GM19193 (cell line): ENCODE data around the gene PCAT6.

Source experiments
- POLR2A ChIP-seq: IDR thresholded peaks from 4 replicates; pipeline ENCODE4 v1.6.1; 2011; ENCODE audit not compliant: insufficient read depth, insufficient read length; ENCODE audit errors: extremely low read depth

PCAT6 gene

DNA sequence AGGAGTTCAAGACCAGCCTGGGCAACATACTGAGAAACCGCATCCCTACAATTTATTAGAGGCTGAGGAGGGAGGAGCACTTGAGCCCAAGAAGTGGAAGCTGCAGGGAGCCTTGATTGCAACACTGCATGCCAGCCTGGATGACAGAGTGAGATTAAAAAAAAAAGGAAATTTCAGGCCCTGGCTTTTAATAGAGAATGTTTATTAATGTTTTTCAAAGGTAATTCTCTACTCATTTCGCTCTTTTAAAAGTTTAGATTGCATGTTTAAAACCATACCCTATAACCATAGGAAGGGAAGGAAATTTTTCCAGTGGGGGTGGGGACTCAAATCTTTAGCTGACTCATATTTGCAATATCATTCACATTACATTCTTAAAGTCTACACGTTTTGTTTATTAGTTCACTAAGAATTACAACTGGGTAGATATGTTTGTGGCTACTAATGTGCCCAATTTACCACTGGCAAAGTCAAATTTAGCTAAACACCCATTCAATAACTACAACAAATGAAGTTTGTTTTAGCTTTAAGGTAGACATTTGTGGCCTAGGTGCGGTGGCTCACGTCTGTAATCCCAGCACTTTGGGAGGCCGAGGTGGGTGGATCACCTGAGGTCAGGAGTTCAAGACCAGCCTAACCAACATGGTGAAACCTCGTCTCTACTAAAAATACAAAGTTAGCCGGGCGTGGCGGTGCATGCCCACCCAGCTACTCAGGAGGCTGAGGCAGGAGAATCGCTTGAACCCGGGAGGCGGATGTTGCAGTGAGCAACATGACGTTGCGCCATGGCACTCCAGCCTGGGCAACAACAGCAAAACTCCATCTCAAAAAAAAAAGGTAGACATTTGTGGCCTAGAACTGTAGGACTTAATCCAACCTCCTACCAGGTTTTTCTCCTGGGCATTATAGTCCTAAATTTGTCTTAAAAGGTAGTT, 7.5 kb upstream of the PCAT6 start:
- no peak for TF ChIP-seq POLR2A

DNA sequence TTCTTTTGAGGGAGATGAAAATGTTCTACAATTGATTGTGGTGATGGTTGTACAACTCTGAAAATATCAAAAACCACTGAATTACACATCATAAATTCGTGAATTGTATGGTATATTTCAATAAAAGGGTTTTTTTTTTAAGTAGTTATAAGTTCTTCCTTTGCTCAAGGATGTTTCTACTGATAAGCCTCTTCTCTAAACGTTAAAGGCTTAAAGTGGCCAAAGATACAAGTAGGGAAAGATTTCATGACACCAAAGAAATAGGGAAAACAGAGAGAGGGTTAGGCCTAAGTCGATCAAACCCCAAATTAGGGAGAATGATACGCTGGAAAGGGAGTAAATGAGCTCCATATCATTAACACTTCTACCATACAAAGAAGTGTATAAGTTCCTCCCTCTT, 6.6 kb upstream of the PCAT6 start:
- no peak for TF ChIP-seq POLR2A

DNA sequence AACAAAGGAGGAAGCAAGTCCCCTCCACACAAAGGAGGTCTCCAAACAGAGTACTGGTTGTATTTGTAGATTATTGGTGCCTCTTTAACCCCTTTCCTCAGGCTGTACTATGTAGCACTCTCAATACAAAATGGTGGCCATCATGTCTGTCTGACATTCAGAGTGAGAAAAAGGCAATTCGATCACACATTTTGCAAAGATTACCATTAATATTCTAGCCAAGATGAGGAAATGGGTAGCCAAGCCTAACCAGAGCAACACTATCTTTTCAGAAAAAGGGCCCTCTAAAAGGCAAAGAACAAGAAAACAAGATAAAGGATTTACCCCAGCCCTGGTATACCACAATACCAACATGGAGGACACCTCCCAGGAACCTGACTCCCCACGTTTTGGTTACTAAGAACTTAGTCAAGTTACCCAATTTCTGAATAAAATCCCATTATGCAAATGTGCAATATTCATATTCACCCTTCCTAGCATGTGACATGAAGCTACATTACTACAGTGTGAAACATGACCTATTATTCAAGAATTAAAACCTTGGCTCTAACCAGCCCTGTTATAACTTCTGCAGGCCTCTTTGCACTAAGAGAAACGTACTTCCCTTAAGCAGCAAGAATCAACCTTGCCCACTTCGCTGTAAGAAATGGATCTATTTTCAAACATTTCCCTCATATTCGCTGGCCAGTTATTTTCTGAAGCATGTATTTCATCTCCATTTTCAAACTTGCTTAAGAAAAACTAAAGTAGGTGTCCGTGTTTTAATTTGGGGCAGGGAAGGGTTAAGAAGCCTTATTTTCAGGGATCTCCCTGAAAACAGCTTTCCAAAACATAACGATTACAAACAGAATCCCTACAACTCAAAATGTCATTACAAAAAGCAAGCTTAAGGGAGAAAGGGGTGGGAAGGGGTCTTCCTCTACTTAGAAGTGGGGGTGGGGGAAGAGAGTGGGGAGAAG, 4.6 kb upstream of the PCAT6 start:
- TF ChIP-seq POLR2A: no peak

DNA sequence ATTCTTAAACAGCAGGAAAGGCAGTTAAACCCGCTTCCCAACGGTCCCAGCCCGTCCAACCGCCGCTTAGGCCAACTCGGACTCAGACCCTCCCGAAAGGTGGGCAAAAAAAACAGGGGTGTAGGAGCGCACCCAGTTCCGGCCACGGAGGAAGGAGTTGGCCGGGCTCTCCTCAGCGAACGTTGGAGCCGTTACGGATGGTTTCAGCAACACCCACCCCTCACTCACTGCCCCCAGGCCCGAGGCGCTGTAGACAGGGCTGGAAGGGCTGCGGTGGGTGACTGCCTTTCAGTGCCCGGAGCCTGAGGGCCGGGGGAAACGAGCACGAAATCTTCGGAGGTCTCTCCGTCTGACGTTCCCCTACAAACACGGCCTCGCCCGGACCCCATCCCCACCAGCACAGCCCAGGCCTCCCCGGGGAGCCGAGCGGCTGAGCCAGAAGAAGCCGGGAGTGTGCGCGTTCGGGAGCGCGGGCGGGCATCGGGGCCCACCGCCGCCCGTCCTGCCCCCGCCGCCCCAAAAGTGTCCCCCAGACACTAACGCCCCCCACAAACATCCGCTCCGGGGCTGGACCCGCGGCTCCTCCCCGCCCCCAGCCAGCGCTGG, 3.8 kb upstream of the PCAT6 start:
- TF ChIP-seq POLR2A: no peak

DNA sequence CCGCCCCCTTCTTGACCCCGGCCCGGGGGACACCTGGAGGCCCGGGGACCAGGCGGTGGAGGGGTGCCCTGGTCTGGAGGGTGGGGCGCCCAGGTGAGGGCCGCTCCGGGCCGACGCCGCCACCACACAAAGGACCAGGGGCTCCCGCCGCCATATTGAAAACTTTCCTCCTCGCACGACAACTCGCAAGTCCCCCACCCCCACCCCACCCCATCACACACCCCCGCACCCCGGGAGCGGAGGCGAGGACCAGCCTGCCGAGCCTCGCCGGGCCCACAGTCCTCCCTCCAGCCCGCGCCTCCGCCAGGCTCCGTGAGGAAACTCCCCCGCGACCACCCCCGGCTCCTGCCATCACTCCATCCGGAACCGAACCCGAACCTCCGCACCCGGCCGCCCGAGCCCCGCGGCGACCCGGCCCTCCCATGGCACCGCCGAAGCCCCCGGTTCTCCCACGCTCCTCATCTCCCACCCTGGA, 3.3 kb upstream of the PCAT6 start:
- TF ChIP-seq POLR2A: no peak

DNA sequence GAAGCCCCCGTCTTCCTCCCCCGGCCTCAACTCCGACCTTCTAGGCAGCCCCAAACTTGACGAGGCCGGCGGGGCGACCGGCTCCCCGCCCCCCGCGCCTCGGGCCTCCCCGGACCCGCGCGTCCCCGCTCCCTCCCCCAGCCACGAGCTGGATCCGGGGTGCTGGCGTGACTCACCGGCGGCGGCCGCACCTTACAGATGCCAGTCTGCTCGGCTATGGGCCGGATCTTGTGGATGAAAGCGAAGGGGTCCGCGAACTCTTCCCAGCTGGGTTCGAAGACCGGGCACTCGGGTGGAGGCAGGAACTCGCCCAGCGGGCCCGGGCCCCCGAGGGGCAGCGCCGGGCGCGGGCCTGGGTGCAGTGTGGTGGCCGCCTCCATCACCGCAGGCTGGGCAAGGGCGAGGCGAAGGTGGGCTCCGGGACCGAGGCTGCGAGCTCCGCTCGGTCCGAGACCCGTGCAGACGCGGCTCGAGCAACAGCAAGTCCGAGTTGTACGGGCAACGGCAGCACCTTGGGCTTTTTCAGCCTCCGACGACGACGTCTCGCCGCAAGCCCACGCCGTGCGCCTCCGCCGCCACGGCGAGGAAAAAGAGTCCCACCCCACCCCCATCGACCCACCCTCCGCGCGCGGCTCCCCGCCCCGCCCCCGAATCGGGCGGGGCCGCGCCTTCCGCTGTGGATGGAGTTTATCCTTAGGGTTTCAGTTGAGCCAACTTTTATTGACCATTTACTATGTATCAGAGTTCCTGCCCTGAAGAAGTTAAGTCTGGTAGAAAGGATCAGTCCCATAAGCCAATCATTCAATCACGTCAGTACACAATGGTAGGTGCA, 2.6 kb upstream of the PCAT6 start, which contains the start of gene KDM5B:
KDM5B (minus strand) TSS at position 496 of the 832 bp plus-strand sequence; CDS start at position 380, 116 bp downstream.
- peak; percentile 69 for TF ChIP-seq POLR2A

DNA sequence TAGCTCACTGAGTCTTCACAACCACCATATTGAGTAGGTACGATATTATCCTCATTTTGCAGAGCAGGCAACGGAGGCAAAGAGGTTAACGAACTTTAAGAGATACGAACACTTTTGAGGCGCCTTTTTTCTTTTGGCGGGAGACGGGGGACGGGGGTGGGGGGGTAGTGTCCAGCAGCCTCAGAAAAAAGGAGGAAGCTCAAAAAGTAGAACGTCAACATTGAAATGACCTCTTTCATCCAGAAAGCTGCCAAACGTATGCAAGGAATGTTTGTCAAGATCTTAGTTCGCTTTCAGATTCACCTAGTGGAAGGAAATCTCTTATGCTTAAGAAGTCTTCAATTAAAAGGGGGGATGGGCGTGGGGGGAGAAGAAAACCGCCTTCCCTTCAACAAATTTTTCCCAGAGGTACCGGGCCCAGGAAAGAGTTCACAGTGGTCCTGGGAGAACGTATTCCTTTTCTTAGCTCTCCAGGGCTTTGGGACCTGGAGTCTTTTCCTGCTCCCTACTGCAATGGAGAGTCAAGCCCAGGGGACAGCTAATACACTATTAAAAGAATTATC, 1.1 kb upstream of the PCAT6 start:
- no peak for TF ChIP-seq POLR2A

DNA sequence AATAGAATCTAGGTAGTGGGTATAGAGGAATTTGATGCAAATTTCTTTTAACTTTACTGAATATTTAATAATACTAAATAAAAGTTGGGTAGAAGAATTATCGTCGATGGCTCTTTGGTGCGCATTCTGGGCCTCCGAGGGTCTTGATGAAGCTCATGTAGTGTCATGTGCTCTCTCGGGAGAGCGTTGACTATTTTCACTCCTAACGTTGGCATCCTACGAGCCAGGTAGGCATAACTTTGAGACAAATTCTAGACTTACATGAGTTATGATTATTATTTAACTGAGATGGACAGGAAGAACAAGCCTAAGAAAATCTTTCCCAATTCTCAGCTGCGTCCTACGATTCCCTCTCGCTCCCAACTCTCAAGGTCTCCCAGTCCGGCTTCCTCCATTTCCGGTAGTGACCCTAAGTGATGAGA, 550 bp upstream of the PCAT6 start:
- TF ChIP-seq POLR2A: no peak

DNA sequence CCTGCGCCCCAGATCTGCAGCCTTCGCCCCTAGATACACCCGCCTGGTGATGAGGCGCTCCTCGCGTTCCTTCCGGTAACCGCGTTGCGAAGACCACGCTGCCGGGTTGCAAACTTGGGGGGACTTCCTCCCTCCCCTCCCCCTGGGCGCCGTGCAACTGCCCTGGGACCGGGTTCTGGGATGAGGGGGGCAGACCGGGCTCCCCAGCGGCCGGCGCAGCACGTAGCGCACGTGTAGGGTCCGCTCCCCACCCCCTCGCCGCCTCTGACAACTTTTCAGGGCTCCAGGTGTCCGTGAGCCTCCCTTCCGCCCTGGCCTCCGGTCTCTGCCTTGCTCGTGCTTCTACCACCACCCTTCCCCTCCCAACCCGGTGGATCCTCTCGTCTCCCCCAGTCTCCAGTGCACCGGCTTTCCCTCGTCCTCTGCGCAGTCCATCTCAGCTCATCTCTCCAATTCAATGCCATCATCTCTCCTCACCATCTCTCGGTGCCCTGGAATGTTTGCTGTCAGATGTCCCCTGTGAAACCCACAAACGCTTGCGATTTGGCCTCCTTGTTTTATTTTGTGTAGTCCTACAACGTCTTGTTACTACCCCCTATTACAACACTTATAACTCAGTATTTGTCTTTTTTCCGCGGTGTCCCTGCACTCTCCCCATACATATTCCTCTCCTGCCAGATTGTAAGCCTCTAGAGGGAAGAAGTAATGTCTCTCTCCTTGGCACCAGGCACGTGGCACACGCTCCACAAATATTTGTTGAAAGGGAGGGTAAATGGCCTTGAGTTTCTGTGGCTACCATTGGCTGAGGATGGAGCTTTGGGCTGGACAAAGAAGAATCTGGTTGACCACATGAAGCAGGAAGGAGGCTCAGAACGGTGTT, 782 bp downstream of the PCAT6 start:
- TF ChIP-seq POLR2A: no peak

DNA sequence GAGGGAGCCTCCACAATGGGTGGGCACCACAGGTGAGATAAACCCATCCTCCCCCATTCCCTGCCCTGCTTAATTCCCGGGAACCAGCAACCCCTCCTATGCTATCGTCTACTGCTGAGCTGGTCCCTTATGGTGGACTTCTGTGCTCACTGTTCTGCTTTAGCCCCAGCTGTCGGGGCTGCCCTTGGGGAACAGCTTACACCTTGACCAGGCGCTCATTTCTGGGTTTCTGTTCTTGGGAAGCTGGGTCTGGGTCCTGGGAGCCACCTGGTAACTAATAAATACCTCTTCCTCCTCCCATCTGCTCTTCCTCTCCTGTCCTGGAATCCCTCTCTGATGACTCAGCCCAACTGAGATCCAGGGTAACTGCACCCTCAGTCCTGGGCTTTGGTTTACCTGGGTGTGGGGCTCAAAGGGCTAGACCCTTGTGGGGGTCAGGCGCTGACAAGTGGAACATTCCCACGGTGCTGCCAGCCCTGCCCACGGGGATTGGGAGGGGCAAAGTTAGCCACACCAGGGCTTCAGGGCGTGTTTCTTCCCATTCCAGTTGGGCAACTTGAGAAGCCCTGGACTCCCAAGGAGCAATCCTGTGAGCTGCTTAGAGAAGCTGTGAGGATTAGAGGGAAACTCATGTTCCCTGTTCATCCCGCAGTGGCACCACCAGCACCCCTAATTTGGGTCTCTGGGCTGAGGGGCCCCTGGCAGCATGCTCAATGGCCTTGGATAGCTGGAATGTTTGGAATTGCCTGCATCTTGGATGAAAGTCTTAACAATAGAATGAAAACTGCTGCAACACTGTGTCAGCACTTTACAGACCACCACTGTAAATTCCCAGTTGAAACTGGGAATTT, 1.6 kb downstream of the PCAT6 start:
- TF ChIP-seq POLR2A: no peak

DNA sequence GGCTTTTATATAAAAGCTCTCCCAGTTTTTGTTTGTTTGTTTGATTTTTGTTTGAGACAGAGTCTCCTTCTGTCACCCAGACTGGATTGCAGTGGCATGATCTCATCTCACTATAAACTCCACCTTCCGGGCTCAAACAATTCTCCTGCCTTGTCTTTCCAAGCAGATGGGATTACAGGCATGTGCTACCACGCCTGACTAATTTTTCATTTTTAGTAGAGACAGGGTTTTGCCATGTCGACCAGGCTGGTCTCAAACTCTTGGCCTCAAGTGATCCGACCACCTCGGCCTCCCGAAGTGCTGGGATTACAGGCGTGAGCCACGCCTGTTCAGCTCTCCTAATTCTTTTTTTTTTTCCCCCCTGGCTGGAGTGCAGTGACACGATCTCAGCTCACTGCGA, 4.4 kb downstream of the PCAT6 start:
- no peak for TF ChIP-seq POLR2A

DNA sequence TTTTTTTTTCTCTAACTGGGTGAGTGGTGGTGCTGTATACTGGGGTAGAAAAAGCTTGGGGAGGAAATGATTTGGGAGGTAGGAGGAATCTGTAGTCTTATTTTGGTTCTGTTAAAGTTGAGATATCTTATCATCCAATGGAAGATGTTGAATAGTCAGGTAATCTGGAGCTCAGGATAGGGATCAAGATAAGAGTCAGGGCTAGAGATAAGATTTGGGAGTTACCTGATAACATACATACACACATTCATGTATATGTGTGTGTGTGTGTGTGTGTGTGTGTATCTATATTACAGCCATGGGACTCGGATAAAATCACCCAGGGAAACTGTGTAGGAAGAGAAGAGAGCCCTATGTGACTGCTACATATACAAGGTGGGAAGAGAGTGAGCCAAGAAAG, 8.1 kb downstream of the PCAT6 start:
- no peak for TF ChIP-seq POLR2A
